Activated CD4-positive, alpha-beta T cell treated with anti-CD3 and anti-CD28 coated beads, Interleukin-2, amount 10 ng/mL, durations not matched to agents 7 days and 5 days (primary cell): ENCODE data around the gene IL19. TPM values are rescaled to one million over a fixed set of nuclear protein-coding genes. Genes with fewer than 3 reads are reported as not detected.

Source experiments
- CTCF ChIA-PET: fragments of 350-600 bp; sonication (Branson Sonifier 250); formaldehyde crosslinking; loops from one replicate; lab custom pipeline; 2021; ENCODE audit warnings: antibody characterized with exemption; lab: Charles Lee
- POLR2A ChIA-PET: fragments of 350-600 bp; sonication (Branson Sonifier 250); formaldehyde crosslinking; loops from one replicate; lab custom pipeline; 2021; ENCODE audit warnings: antibody characterized with exemption; lab: Charles Lee
- DNase-seq: peaks from one replicate; pipeline ENCODE4 v3.0.0-alpha.2; 2020
- H3K27ac Mint-ChIP-seq: one replicate; pipeline ENCODE4 v1.8.0; 2021; ENCODE audit warnings: mild to moderate bottlenecking, moderate library complexity, mixed read lengths
- H3K27me3 Mint-ChIP-seq: one replicate; pipeline ENCODE4 v1.8.0; 2021; ENCODE audit warnings: mixed read lengths
- H3K36me3 Mint-ChIP-seq: one replicate; pipeline ENCODE4 v1.8.0; 2021; ENCODE audit warnings: low read depth, mixed read lengths
- H3K4me1 Mint-ChIP-seq: one replicate; pipeline ENCODE4 v1.8.0; 2021; ENCODE audit warnings: mixed read lengths
- H3K4me3 Mint-ChIP-seq: one replicate; pipeline ENCODE4 v1.8.0; 2021; ENCODE audit warnings: mild to moderate bottlenecking, moderate library complexity, mixed read lengths
- H3K9me3 Mint-ChIP-seq: one replicate; pipeline ENCODE4 v1.8.0; 2021; ENCODE audit warnings: mixed read lengths
- total RNA-seq, 2 experiments: library from RNA; stranded (reverse); gene quantifications; one replicate each; pipeline ENCODE4 v1.2.3, GENCODE V29; 2021

The IL19 gene
- total RNA-seq, 2 experiments from 2014 or later = not detected

DNA sequence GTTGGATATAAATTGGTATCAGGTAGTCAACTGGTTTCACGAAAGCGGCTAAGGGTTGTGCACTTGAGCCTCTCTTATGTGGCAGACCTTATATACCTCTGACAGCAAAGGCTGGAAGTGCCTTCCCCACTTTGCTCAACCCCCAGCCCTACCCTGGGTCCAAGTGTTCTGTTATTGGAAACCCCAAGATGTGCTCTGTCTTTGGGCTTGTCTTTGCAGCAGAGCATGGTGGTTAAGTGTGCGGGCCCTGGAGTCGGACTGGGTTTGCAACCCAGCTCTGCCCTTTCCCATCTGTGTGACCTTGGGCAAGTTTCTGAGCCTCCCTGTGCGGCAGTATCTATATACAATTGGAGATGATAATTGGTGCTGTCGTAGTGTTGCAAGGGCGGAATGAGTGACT, 12.9 kb downstream of the IL19 start:
- H3K9me3 Mint-ChIP-seq = no peaks in the 10 kb centered on the region
- peak overlapping the region; percentile 39 for H3K27ac Mint-ChIP-seq
- peaks cover 15% of the 10 kb centered on the region for H3K27me3 Mint-ChIP-seq
- H3K36me3 Mint-ChIP-seq = peaks cover 9% of the 10 kb centered on the region
- no peak for DNase-seq
- ChIA-PET CTCF (interaction anchor here (1.1 to 1.8 kb wide), 4 partner anchors 11 to 58 kb away, joined by 3 to 5 read pairs (median 4); partner anchors contain the start of gene IL10), POLR2A (no interaction called here)
- peaks cover 65% of the 10 kb centered on the region for H3K4me1 Mint-ChIP-seq
- no peak overlapping the region for H3K4me3 Mint-ChIP-seq

DNA sequence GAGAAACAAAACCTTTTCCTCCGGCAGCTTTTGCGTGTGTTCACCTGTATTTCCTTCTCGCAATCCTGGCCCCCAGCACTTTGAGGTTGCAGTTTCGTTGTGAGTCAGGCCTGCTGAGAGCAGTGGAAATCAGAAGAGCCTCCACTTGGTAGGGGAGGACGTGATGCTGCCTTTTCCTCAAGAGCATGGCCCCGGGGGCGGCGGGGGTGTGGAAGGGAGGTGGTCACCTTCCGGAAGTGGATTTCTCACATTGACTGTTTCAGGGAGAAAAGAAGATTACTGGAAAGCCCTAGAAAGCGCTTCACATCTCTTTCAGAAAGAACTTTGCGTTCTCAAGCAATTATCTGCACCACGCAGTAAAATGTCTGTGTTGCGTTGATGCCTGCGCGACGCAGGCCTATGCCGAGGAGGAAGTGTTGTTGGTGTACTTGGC, 13.9 kb downstream of the IL19 start:
- Mint-ChIP-seq H3K27me3 (peaks cover 23% of the 10 kb centered on the region), H3K9me3 (no peaks in the 10 kb centered on the region), H3K36me3 (peaks cover 9% of the 10 kb centered on the region), H3K4me3 (peak overlapping the region; percentile 56), H3K27ac (peak overlapping the region; percentile 88), H3K4me1 (peaks cover 65% of the 10 kb centered on the region)
- DNase-seq = peak; percentile 92
- CTCF ChIA-PET = interaction anchor here (0.6 to 1.3 kb wide), 6 partner anchors 10 to 82 kb away, joined by 3 to 5 read pairs (median 4); partner anchors contain the start of gene IL10
- POLR2A ChIA-PET = no interaction called here

DNA sequence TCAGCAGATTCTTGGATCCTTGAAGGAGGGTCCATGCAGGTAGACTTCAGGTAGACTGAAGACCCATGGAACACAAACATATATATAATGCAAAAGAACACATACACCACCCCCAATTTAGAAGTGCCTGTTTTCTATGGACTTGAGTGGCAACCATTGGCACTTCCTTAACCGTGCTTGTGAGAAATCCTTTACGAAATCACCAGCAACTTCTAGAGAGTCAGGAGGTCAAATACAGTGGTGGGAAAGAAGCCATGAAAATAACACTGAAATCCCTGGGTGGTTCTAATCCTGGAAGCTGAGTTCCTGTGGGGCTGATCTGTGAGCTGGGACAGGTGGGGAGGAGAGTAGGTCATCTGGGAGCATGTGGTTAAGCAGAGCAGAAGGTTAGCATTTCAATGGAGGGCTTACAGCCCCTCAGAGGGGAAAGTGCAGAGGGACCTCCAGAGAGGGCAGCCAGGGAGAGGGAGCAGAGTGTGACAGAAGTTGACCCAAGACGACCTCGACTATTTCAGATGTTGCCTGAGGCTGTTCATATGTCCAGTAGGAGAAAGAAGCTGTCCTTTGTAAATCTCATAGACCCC, 14.7 kb downstream of the IL19 start:
- POLR2A ChIA-PET = interaction anchor here (0.8 kb wide), 1 partner anchor 19 kb away, joined by 3 read pairs; no protein-coding TSS in a partner anchor
- CTCF ChIA-PET = interaction anchor here (0.8 to 3.1 kb wide), 12 partner anchors 11 to 134 kb away, joined by 3 to 18 read pairs (median 4); partner anchors contain the start of gene IL19
- no peak for DNase-seq
- Mint-ChIP-seq H3K27ac (peak overlapping the region; percentile 16), H3K36me3 (peaks cover 9% of the 10 kb centered on the region), H3K4me3 (no peak overlapping the region), H3K4me1 (peaks cover 69% of the 10 kb centered on the region), H3K27me3 (peaks cover 28% of the 10 kb centered on the region), H3K9me3 (no peaks in the 10 kb centered on the region)

DNA sequence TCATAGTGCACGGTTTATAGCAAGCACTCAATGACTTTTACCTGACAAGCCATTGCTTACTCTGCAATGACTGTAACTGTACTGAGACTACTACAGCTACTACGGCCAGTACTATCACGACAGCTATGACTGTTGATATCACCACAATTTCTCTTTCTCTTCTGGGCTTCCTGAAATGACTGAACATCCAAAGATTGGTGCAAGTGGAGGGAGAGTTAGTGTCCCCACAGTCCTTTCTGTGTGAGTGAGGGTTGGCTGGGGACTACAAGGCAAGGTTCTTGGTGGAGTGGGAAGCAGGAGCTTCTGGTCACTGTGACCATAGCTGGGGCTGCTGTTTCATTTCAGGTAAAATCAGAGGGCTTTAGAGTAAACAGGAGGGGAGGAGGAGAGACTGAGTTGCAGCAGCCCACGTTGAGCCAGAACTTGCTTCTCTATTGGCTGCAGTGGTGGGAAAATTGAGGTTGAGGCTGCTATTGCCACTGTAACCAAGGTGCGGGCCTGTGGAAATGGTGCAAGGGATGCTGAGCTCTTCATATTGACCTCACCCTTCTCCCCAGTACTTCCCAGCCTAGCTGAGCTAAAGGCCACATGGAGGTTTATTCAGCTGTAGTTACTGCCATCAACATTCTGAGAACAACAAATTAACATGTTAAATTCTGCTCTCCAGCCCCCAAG, 15.8 kb downstream of the IL19 start:
- DNase-seq = no peak
- peaks cover 78% of the 10 kb centered on the region for H3K4me1 Mint-ChIP-seq
- H3K27ac Mint-ChIP-seq = no peak overlapping the region
- POLR2A ChIA-PET = interaction anchor here (0.8 kb wide), 1 partner anchor 20 kb away, joined by 3 read pairs; no protein-coding TSS in a partner anchor
- peaks cover 33% of the 10 kb centered on the region for H3K27me3 Mint-ChIP-seq
- H3K4me3 Mint-ChIP-seq = no peak overlapping the region
- CTCF ChIA-PET = interaction anchor here (0.8 to 3.1 kb wide), 15 partner anchors 12 to 133 kb away, joined by 3 to 18 read pairs (median 4); partner anchors contain the start of gene IL19
- peaks cover 9% of the 10 kb centered on the region for H3K36me3 Mint-ChIP-seq
- H3K9me3 Mint-ChIP-seq = no peaks in the 10 kb centered on the region

DNA sequence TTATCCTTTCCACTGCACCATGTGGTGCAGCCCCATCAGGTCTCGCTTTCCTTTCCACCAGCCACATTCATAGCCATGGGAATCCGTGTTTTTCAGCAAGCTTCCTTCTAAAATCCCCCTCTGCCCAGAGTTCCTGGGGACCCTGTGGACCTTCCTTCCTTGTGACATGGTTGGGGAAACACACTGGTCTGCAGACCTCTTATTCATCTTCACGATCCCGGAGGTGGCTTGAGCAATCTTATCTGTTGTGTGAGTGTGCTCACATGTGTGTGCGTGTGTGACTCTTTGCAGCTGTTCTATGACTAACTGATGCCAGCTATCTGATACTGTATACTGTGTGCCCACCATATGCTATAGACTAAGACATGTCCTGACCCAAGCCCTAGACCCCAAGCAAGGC, 17.3 kb downstream of the IL19 start:
- Mint-ChIP-seq H3K4me1 (peaks cover 77% of the 10 kb centered on the region), H3K27me3 (peaks cover 31% of the 10 kb centered on the region), H3K27ac (no peak overlapping the region), H3K9me3 (no peaks in the 10 kb centered on the region), H3K36me3 (peaks cover 9% of the 10 kb centered on the region), H3K4me3 (no peak overlapping the region)
- ChIA-PET CTCF (interaction anchor here (0.7 to 3.1 kb wide), 7 partner anchors 11 to 62 kb away, joined by 3 to 18 read pairs (median 5); partner anchors contain the start of gene IL19), POLR2A (no interaction called here)
- DNase-seq = no peak

DNA sequence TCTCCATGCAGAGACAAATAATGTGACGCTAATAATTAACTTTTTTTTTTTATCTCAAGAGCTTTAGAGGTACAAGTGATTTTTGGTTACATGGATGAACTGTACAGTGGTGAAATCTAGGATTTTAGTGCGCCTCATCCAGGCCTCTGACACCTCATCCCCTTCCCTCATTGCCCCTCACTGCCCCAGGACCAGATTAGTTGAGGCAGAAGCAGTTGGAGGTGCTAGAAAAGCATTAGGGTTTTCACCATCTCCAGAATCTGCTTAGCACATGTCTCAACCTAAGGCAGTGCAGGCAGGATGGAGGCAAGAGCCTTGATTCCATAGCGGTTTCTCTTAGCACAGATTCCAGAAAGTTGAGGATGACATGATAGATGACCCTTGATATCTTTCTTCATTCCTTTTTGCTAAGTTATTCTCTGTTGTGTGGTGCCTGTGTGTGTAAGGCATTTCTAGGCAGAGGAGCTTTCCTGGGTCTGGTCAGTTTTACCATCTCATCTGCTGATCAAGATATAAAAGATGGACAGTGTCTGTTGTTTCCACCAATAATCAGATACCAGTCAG, 18.0 kb downstream of the IL19 start:
- Mint-ChIP-seq H3K27ac (no peak overlapping the region), H3K9me3 (no peaks in the 10 kb centered on the region), H3K4me1 (peaks cover 72% of the 10 kb centered on the region), H3K4me3 (no peak overlapping the region), H3K27me3 (peaks cover 31% of the 10 kb centered on the region), H3K36me3 (peaks cover 9% of the 10 kb centered on the region)
- ChIA-PET CTCF (interaction anchor here (1.4 to 2.1 kb wide), 3 partner anchors 13 to 47 kb away, joined by 3 to 10 read pairs (median 5); no protein-coding TSS in a partner anchor), POLR2A (interaction anchor here (0.7 kb wide), 1 partner anchor 20 kb away, joined by 3 read pairs; no protein-coding TSS in a partner anchor)
- no peak for DNase-seq

DNA sequence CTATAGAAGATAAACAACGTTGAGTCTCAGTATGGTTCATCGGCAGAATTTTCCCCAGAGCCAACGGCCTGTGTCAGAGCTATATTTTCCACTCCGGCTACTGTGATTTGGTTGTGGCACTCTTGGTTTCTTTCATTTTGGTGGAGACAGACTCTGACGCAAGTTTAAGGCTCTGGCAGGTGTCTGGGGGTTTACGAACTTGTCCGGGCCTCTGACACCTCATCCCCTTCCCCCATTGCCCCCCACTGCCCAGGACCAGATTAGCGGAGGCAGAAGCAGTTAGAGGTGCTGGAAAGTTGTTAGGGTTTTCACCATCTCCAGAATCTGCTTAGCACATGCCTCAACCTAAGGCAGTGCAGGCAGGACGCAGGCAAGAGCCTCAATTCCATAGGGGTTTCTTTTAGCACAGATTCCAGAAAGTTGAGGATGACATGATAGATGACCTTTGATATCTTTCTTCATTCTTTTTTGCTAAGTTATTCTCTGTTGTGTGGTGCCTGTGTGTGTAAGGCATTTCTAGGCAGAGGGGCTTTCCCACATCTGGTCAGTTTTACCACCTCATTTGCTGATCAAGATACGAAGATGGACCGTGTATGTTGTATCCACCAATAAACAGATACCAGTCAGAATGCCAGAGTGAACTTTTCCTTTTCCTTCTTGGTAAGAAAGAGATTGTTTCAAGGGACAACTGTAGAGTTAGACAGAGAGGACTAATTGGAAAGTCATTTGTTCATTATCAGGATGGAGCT, 20.1 kb downstream of the IL19 start:
- H3K4me3 Mint-ChIP-seq = no peak overlapping the region
- peaks cover 36% of the 10 kb centered on the region for H3K27me3 Mint-ChIP-seq
- H3K36me3 Mint-ChIP-seq = peaks cover 5% of the 10 kb centered on the region
- ChIA-PET CTCF (interaction anchor here (0.6 to 1.7 kb wide), 8 partner anchors 11 to 1706 kb away, joined by 3 read pairs; no protein-coding TSS in a partner anchor), POLR2A (no interaction called here)
- H3K9me3 Mint-ChIP-seq = no peaks in the 10 kb centered on the region
- peak overlapping the region; percentile 57 for H3K27ac Mint-ChIP-seq
- H3K4me1 Mint-ChIP-seq = peaks cover 55% of the 10 kb centered on the region
- DNase-seq = no peak

DNA sequence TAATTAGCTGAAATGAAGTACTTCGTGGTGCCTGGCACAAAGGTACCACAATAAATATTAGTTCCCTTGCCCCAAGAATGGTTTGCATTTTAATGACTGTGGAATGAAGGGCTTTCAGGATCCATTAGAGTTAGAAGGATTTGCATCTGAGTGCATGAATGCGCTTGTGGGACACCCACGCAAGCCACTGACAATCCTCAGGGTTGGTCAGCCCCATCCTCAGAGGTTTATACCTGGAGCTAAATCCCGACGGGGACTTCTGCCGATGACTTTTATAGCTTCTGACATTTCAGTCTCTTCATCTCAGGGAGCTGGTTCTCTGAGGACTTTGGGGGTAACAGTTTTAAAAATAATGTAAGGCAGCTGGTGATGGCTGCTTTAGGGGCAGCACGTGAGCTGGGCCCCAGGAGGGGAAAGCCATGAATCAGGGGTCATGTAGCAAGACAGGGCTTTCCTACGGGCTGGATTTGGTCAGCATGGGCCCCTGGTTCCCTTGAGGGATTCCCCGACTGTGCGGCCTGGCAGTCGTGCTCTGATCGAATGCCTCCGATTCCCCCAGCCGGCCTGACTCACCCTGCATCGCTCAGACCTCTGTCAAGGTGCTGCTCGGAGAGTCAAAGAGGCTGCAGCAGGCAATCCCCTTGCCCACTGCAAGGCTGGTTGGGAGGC, 22.5 kb downstream of the IL19 start:
- POLR2A ChIA-PET = no interaction called here
- no peak overlapping the region for H3K4me3 Mint-ChIP-seq
- DNase-seq = no peak
- H3K4me1 Mint-ChIP-seq = peaks cover 36% of the 10 kb centered on the region
- no peak overlapping the region for H3K27ac Mint-ChIP-seq
- H3K9me3 Mint-ChIP-seq = no peaks in the 10 kb centered on the region
- H3K27me3 Mint-ChIP-seq = peaks cover 26% of the 10 kb centered on the region
- H3K36me3 Mint-ChIP-seq = no peaks in the 10 kb centered on the region
- CTCF ChIA-PET = interaction anchor here (1.0 to 1.3 kb wide), 3 partner anchors 10 to 59 kb away, joined by 3 to 8 read pairs (median 4); no protein-coding TSS in a partner anchor

DNA sequence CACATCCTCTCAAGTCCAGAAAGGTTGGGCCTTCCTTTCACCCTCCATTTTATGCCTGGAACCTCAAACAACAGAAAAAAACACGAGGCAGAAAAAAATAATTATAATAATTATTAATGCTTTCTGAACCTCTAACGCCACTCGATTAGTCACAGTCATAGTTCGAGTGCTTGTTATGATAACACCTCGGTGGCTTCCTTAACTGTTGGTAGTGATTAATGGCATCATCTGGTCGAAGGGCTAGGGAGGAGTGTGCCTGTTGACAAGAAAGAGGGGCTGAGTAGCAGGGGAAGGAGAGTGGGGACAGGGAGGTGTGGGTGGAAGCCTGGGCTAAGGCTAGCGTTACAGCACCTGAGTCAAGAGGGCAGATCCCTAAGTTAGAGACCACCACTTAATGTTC, 23.0 kb downstream of the IL19 start:
- H3K36me3 Mint-ChIP-seq = no peaks in the 10 kb centered on the region
- CTCF ChIA-PET = interaction anchor here (1.0 to 1.3 kb wide), 3 partner anchors 10 to 59 kb away, joined by 3 to 8 read pairs (median 4); no protein-coding TSS in a partner anchor
- H3K4me3 Mint-ChIP-seq = no peak overlapping the region
- peaks cover 24% of the 10 kb centered on the region for H3K27me3 Mint-ChIP-seq
- POLR2A ChIA-PET = no interaction called here
- H3K4me1 Mint-ChIP-seq = peaks cover 39% of the 10 kb centered on the region
- no peak overlapping the region for H3K27ac Mint-ChIP-seq
- DNase-seq = no peak
- no peaks in the 10 kb centered on the region for H3K9me3 Mint-ChIP-seq

DNA sequence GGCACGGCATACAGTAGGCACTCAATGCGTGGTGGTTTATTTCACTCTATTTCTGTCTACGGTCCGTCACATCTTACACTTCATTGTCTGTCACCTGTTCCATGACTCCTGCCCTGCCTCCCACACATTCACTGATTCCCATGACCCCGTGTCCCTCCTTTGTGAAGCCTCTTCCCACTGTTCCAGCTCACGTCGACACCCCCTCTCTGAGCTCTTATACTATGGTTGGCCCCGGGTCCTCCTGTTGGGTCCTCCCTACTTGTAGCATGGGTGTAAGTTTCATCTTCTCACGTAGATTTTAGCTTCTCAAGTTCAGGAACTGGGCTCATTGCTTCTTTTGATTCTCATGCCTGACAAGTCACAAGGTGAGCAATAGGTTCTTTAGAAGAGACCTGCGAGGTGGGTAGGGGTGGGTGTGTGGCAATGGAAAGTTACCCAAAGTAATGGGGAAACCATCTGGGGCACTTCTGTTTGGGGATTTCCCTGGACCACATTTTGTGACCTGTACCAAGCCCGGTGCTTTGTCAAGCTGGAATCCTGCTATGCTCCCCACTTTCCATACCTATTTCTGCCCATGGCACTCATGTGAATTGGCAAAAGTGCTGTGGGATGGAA, 23.8 kb downstream of the IL19 start:
- ChIA-PET CTCF (interaction anchor here (0.7 to 2.1 kb wide), 7 partner anchors 10 to 118 kb away, joined by 3 to 13 read pairs (median 4); no protein-coding TSS in a partner anchor), POLR2A (no interaction called here)
- peaks cover 23% of the 10 kb centered on the region for H3K27me3 Mint-ChIP-seq
- no peak overlapping the region for H3K27ac Mint-ChIP-seq
- no peak for DNase-seq
- H3K4me3 Mint-ChIP-seq = no peak overlapping the region
- H3K9me3 Mint-ChIP-seq = no peaks in the 10 kb centered on the region
- peaks cover 43% of the 10 kb centered on the region for H3K4me1 Mint-ChIP-seq
- H3K36me3 Mint-ChIP-seq = no peaks in the 10 kb centered on the region

DNA sequence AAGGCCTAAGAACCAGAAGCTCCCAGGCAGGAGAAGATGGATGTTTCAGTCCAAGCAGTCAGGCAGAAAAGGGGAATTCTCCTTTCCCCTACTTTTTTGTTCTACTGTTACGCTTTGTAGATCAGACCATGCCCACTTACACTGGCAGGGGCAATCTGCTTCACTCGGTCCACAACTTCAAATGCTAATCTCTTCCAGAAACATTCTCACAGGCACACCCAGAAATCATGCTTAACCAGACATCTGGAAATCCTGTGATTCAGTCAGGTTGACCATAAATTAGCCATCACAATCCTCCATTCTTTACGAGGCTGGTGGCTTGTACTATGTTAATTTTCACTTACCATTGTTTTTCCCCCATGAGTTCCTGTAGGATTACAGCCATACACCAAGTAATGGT, 25.5 kb downstream of the IL19 start:
- POLR2A ChIA-PET = no interaction called here
- DNase-seq = no peak
- H3K36me3 Mint-ChIP-seq = no peaks in the 10 kb centered on the region
- H3K9me3 Mint-ChIP-seq = no peaks in the 10 kb centered on the region
- H3K27ac Mint-ChIP-seq = no peak overlapping the region
- H3K4me3 Mint-ChIP-seq = no peak overlapping the region
- H3K4me1 Mint-ChIP-seq = peaks cover 37% of the 10 kb centered on the region
- CTCF ChIA-PET = interaction anchor here (0.7 to 2.1 kb wide), 3 partner anchors 13 to 251 kb away, joined by 3 to 13 read pairs (median 3); no protein-coding TSS in a partner anchor
- H3K27me3 Mint-ChIP-seq = peaks cover 23% of the 10 kb centered on the region
